ENCODE results near the gene METTL17. TPM values are rescaled to one million over a fixed set of nuclear protein-coding genes. Genes with fewer than 3 reads are reported as not detected.

METTL17 gene
- total RNA-seq, 2 donors from 2014 or later: 28.9 to 37.8 TPM

GRCh38 chr14:20970647-20970982, 19.2 kb upstream of the METTL17 start:
- H3K36me3 ChIP-seq: no peaks in the 10 kb centered on the region
- H3K4me1 ChIP-seq: peaks cover 0 to 10% of the 10 kb centered on the region in 2 donors
- H3K27ac ChIP-seq: peak overlapping the region; percentile 71 to 79
- TF ChIP-seq CTCF (IDR thresholded peaks at IDR 0.05): no peak
- peak overlapping the region; percentile 44 to 69 for H3K4me3 ChIP-seq
- H3K27me3 ChIP-seq: no peaks in the 10 kb centered on the region
- H3K9me3 ChIP-seq: no peaks in the 10 kb centered on the region
- DNase-seq (ENCODE audit: low spot score): no peak

GRCh38 chr14:20970983-20971704, 18.6 kb upstream of the METTL17 start:
- no peaks in the 10 kb centered on the region for H3K9me3 ChIP-seq
- peak overlapping the region; percentile 71 to 79 for H3K27ac ChIP-seq
- H3K27me3 ChIP-seq: no peaks in the 10 kb centered on the region
- H3K4me3 ChIP-seq: peak overlapping the region; percentile 44 to 69
- DNase-seq (ENCODE audit: low spot score): peak; percentile 87
- TF ChIP-seq CTCF (IDR thresholded peaks at IDR 0.05): peak; percentile 76 to 95
- peaks cover 0 to 10% of the 10 kb centered on the region in 2 donors for H3K4me1 ChIP-seq
- no peaks in the 10 kb centered on the region for H3K36me3 ChIP-seq

GRCh38 chr14:20971705-20972021, 18.1 kb upstream of the METTL17 start:
- Histone ChIP-seq H3K4me1 (peaks cover 0 to 10% of the 10 kb centered on the region in 2 donors), H3K27ac (peak overlapping the region; percentile 71 to 79), H3K36me3 (no peaks in the 10 kb centered on the region), H3K4me3 (peak overlapping the region in 1 of 2 donors; percentile 69), H3K27me3 (no peaks in the 10 kb centered on the region), H3K9me3 (no peaks in the 10 kb centered on the region)
- no peak for TF ChIP-seq CTCF (IDR thresholded peaks at IDR 0.05)
- DNase-seq (ENCODE audit: low spot score): no peak

GRCh38 chr14:20973501-20973900, 16.3 kb upstream of the METTL17 start:
- H3K27me3 ChIP-seq: no peaks in the 10 kb centered on the region
- DNase-seq (ENCODE audit: low spot score): no peak
- no peak for TF ChIP-seq CTCF (IDR thresholded peaks at IDR 0.05)

GRCh38 chr14:20976291-20976690, 13.5 kb upstream of the METTL17 start:
- no peaks in the 10 kb centered on the region for H3K9me3 ChIP-seq
- no peak overlapping the region for H3K4me3 ChIP-seq
- H3K36me3 ChIP-seq: no peaks in the 10 kb centered on the region
- H3K4me1 ChIP-seq: peaks cover 0 to 4% of the 10 kb centered on the region in 2 donors
- no peaks in the 10 kb centered on the region for H3K27me3 ChIP-seq
- DNase-seq (ENCODE audit: low spot score): no peak
- no peak for TF ChIP-seq CTCF (IDR thresholded peaks at IDR 0.05)
- no peak overlapping the region for H3K27ac ChIP-seq

More at GRCh38 chr14:20973501-20973900, 16.3 kb upstream of the METTL17 start:
- Histone ChIP-seq H3K9me3 (no peaks in the 10 kb centered on the region), H3K4me3 (no peak overlapping the region), H3K36me3 (no peaks in the 10 kb centered on the region), H3K4me1 (peaks cover 0 to 10% of the 10 kb centered on the region in 2 donors), H3K27ac (no peak overlapping the region)

- DNase-seq (ENCODE audit: low spot score): no peak
- Histone ChIP-seq H3K27me3 (no peaks in the 10 kb centered on the region), H3K4me3 (no peak overlapping the region), H3K27ac (no peak overlapping the region), H3K36me3 (no peaks in the 10 kb centered on the region), H3K9me3 (no peaks in the 10 kb centered on the region), H3K4me1 (no peaks in the 10 kb centered on the region)
- no peak for TF ChIP-seq CTCF (IDR thresholded peaks at IDR 0.05)
Observed at GRCh38 chr14:20978687-20979086, 11.1 kb upstream of the METTL17 start.
